K562 (cell line): ENCODE measurements around the gene DGKB. TPM values are rescaled to one million over a fixed set of nuclear protein-coding genes. Genes with fewer than 3 reads are reported as not detected.

ENCODE experiments used
- ATAC-seq: fragments of 200-7000 bp; cut with Tn5 transposase; 3 replicates; pipeline ENCODE4 v1.9.1; 2020; ENCODE audit warnings: moderate library complexity
- BruUV-seq: library from RNA; stranded (reverse); fragments of 400-500 nt; replicated peaks from 2 replicates; lab custom pipeline; 2021; lab: Mats Ljungman, UMichigan
- CTCF ChIA-PET: fragments of 300-600 bp; formaldehyde crosslinking; extraction: SDS; loops from one replicate; lab custom pipeline; 2021; ENCODE audit warnings: low intra/inter-chr PET ratio; lab: Yijun Ruan, JAX
- POLR2A ChIA-PET: fragments of 300-600, 350-650 bp; sonication (Branson Sonifier 250); formaldehyde crosslinking; extraction: SDS; loops from one replicate; lab custom pipeline; 2021; ENCODE audit warnings: antibody characterized with exemption, inconsistent platforms; lab: Yijun Ruan, JAX
- DNase-seq, 4 experiments: peaks; one replicate each; pipeline versions ENCODE4 v3.0.0 to v3.0.0-alpha.2; 2011 to 2018; ENCODE audit warnings: low spot score in 3 of 4, mixed read lengths in 3 of 4; ENCODE audit errors: extremely low read depth in 1 of 4
- FAIRE-seq: peaks from 2 replicates; lab custom pipeline; 2011; peaks lifted over from hg19 to GRCh38; lab: Jason Lieb, UNC
- H2AFZ ChIP-seq: 2 replicates; pipeline ENCODE4 v1.6.0; 2011; ENCODE audit warnings: low read depth, low read length, control low read depth, inconsistent platforms
- H3K27ac ChIP-seq: fragments of 200-600 bp; 3 replicates; pipeline ENCODE4 v1.8.0; 2011; ENCODE audit warnings: low read depth, mild to moderate bottlenecking, control low read depth, inconsistent platforms, low read length, moderate library complexity, mixed read lengths; ENCODE audit errors: extremely low read depth
- H3K27me3 ChIP-seq, 2 experiments: fragments of 300-600 bp in 1 of 2; 2 replicates in 1 of 2; 3 replicates in 1 of 2; pipeline versions ENCODE4 v1.6.0 to v1.8.0; 2011; ENCODE audit warnings: inconsistent platforms in 2 of 2, low read length in 2 of 2, mild to moderate bottlenecking in 1 of 2, mixed read lengths in 1 of 2, moderate library complexity in 1 of 2; ENCODE audit not compliant: control insufficient read depth in 2 of 2, insufficient read depth in 2 of 2
- H3K36me3 ChIP-seq: fragments of 300-600 bp; 3 replicates; pipeline ENCODE4 v1.8.0; 2011; ENCODE audit warnings: mild to moderate bottlenecking, low read length, inconsistent platforms; ENCODE audit not compliant: control insufficient read depth, insufficient read depth
- H3K4me1 ChIP-seq, 2 experiments: fragments of 200-600 bp in 1 of 2; replicated peaks in 1 of 2; 2 replicates in 1 of 2; 3 replicates in 1 of 2; pipeline versions ENCODE4 v1.5.1 to v1.8.0; 2011; ENCODE audit warnings: inconsistent platforms in 2 of 2, low read length in 2 of 2, mild to moderate bottlenecking in 1 of 2, mixed read lengths in 1 of 2, moderate library complexity in 1 of 2; ENCODE audit not compliant: control insufficient read depth in 2 of 2, insufficient read depth in 2 of 2
- H3K4me2 ChIP-seq: 2 replicates; pipeline ENCODE4 v1.6.1; 2011; ENCODE audit warnings: low read length, control low read depth, inconsistent platforms, mixed read lengths; ENCODE audit not compliant: insufficient read depth
- H3K4me3 ChIP-seq: fragments of 200-600 bp; sonication (generic), shearing (Covaris generic); 2 replicates; pipeline ENCODE4 v1.5.1; 2016; ENCODE audit warnings: control low read depth, inconsistent platforms
- H3K79me2 ChIP-seq: fragments of 200-600 bp; 3 replicates; pipeline ENCODE4 v1.8.0; 2011; ENCODE audit warnings: low read length, inconsistent platforms; ENCODE audit not compliant: control insufficient read depth, insufficient read depth
- H3K9ac ChIP-seq, 2 experiments: 2 replicates each; pipeline versions ENCODE4 v1.6.0 to v1.6.1; 2011; ENCODE audit warnings: low read depth in 2 of 2, low read length in 2 of 2, control low read depth in 1 of 2, inconsistent platforms in 1 of 2, mild to moderate bottlenecking in 1 of 2, mixed read lengths in 1 of 2; ENCODE audit not compliant: insufficient read depth in 1 of 2
- H3K9me1 ChIP-seq: one replicate; pipeline ENCODE4 v1.6.0; 2011; ENCODE audit warnings: inconsistent platforms, mild to moderate bottlenecking, low read length, moderate library complexity; ENCODE audit not compliant: control insufficient read depth, insufficient read depth
- H3K9me3 ChIP-seq: replicated peaks from 2 replicates; pipeline ENCODE4 v1.5.1; 2011; ENCODE audit warnings: low read depth, low read length, inconsistent platforms; ENCODE audit not compliant: control insufficient read depth, insufficient read depth
- H4K20me1 ChIP-seq: replicated peaks from 2 replicates; pipeline ENCODE4 v1.6.1; 2011; ENCODE audit warnings: low read length, inconsistent platforms, mixed read lengths; ENCODE audit not compliant: control insufficient read depth, insufficient read depth
- ARNT ChIP-seq, 2 experiments: fragments of 450-650 bp; IDR thresholded peaks; 2 replicates each; pipeline ENCODE4 v1.6.1; 2016; ENCODE audit warnings: mild to moderate bottlenecking in 1 of 2
- DDX20 ChIP-seq: fragments of 450-650 bp; IDR thresholded peaks from 2 replicates; pipeline ENCODE4 v1.6.1; 2016; ENCODE audit warnings: missing genetic modification characterization, low read depth, mild to moderate bottlenecking, missing compliant biosample characterization, moderate library complexity
- KAT8 ChIP-seq: fragments of 450-650 bp; IDR thresholded peaks from 2 replicates; pipeline ENCODE4 v1.6.1; 2016; ENCODE audit warnings: low read depth, mild to moderate bottlenecking
- KHSRP ChIP-seq: fragments of 450-650 bp; IDR thresholded peaks from 2 replicates; pipeline ENCODE4 v1.6.1; 2017
- LCOR ChIP-seq: sonication (generic); formaldehyde crosslinking; IDR thresholded peaks from 2 replicates; pipeline ENCODE4 v1.8.0; 2022; ENCODE audit warnings: mild to moderate bottlenecking, missing genetic modification reagents
- MBD2 ChIP-seq: sonication (generic); IDR thresholded peaks from 2 replicates; pipeline ENCODE4 v1.6.1; 2016; ENCODE audit warnings: low read depth, borderline replicate concordance
- NFATC3 ChIP-seq: fragments of 450-650 bp; IDR thresholded peaks from 2 replicates; pipeline ENCODE4 v1.6.1; 2017; ENCODE audit warnings: mild to moderate bottlenecking
- RBM14 ChIP-seq: fragments of 200-400 bp; formaldehyde crosslinking; IDR thresholded peaks from 2 replicates; pipeline ENCODE4 v1.6.1; 2018; ENCODE audit warnings: low read depth, mild to moderate bottlenecking, low read length, moderate library complexity, borderline replicate concordance; ENCODE audit not compliant: insufficient read depth
- TCF7 ChIP-seq: sonication (generic); IDR thresholded peaks from 2 replicates; pipeline ENCODE4 v1.6.1; 2016; ENCODE audit warnings: antibody characterized with exemption, borderline replicate concordance
- TEAD2 ChIP-seq: fragments of 450-650 bp; IDR thresholded peaks from 2 replicates; pipeline ENCODE4 v1.6.1; 2016; ENCODE audit warnings: missing genetic modification characterization, control low read depth, missing compliant biosample characterization
- U2AF1 ChIP-seq: fragments of 200-400 bp; formaldehyde crosslinking; optimal IDR thresholded peaks from 2 replicates; pipeline ENCODE3; 2017; ENCODE audit warnings: mild to moderate bottlenecking, low read depth, low read length, moderate library complexity
- XRCC4 ChIP-seq: IDR thresholded peaks from one replicate; pipeline ENCODE4 v1.6.1; 2011; ENCODE audit not compliant: insufficient read depth, insufficient read length; ENCODE audit errors: extremely low read depth
- ZBTB43 ChIP-seq: sonication (generic); formaldehyde crosslinking; IDR thresholded peaks from 2 replicates; pipeline ENCODE4 v1.8.0; 2023; ENCODE audit warnings: mild to moderate bottlenecking, missing genetic modification reagents
- ZFP1 ChIP-seq: fragments of 450-650 bp; formaldehyde crosslinking; IDR thresholded peaks from 2 replicates; pipeline ENCODE4 v1.4.0; 2020; ENCODE audit warnings: mild to moderate bottlenecking, mixed read lengths
- ZNF232 ChIP-seq: sonication (generic); formaldehyde crosslinking; IDR thresholded peaks from 2 replicates; pipeline ENCODE4 v1.8.0; 2022; ENCODE audit warnings: mild to moderate bottlenecking, missing genetic modification reagents
- ZNF347 ChIP-seq: fragments of 450-650 bp; formaldehyde crosslinking; IDR thresholded peaks from 2 replicates; pipeline ENCODE4 v1.4.0; 2020; ENCODE audit warnings: low read depth, mild to moderate bottlenecking, moderate library complexity
- WGBS: fragments of 100-300 bp; shearing (Covaris generic); methylation state at CpG from one replicate; pipeline ENCODE4 v1.1.6; 2016; ENCODE audit warnings: low coverage, mixed read lengths; ENCODE audit not compliant: insufficient coverage; ENCODE audit errors: missing lambda C conversion rate; 5-methylcytosine and 5-hydroxymethylcytosine counted together
- in situ Hi-C: fragments of 300-500 bp; cut with MboI; formaldehyde crosslinking; loops from 4 replicates; pipeline ENCODE4 v1.15.0; 2018; ENCODE audit warnings: inconsistent platforms, mixed read lengths
- intact Hi-C: fragments of 100-400 bp; cut with micrococcal nuclease; formaldehyde crosslinking; loops from 2 replicates; pipeline ENCODE4 v1.14.2; 2022
- polyA plus RNA-seq, 8 experiments: library from polyadenylated mRNA; depleted of rRNA in 4 of 8; stranded (reverse) in 5 of 8; unstranded in 3 of 8; fragments of >200 nt; fragmentation: Nextera tagmentation in 2 of 8; fragmentation: Illumina TruSeq in 1 of 8; extraction: Ambion mirVana in 2 of 8; extraction: Trizol in 1 of 8; gene quantifications; 2 replicates each; pipeline versions ENCODE4 v1.2.1 to v1.2.3, GENCODE V29; 2011 to 2014; ENCODE audit warnings: inconsistent platforms in 1 of 8, missing spikeins in 1 of 8
- total RNA-seq, 7 experiments: library from RNA; depleted of rRNA in 6 of 7; stranded (reverse); fragments of >200 nt in 6 of 7; fragmentation: Illumina TruSeq in 2 of 7; extraction: Trizol in 2 of 7; gene quantifications; 2 replicates each; pipeline versions ENCODE4 v1.2.1 to v1.2.3, GENCODE V29; 2011 to 2021; ENCODE audit warnings: low replicate concordance in 1 of 7
- TF ChIP-seq, protein P1 (sequence below): fragments of 200-800 bp; sonication (Bioruptor generic); IDR thresholded peaks from 2 replicates; pipeline ENCODE4 v1.6.1; 2017; ENCODE audit warnings: missing genetic modification characterization, missing compliant biosample characterization
- TF ChIP-seq, protein P2 (sequence below): fragments of 450-650 bp; IDR thresholded peaks from 2 replicates; pipeline ENCODE4 v1.6.1; 2016; ENCODE audit warnings: borderline replicate concordance

DGKB gene
- total and polyA plus RNA-seq, 9 of the 15 experiments (the other 6 are each of a cell fraction or from before 2014, with no cell fraction given): 0.01 TPM; not detected in 8

- in situ Hi-C loops: no loop called here
- DNase-seq (no peak), FAIRE-seq (no peak), ATAC-seq (no peak)
- H3K27me3 ChIP-seq: no peaks in the 10 kb centered on the region
- H3K27ac ChIP-seq: no peak overlapping the region
- BruUV-seq: no TSS peak
- no peak overlapping the region for H3K4me3 ChIP-seq
- H4K20me1 ChIP-seq: no peaks in the 10 kb centered on the region
- ChIA-PET POLR2A (no interaction called here), CTCF (interaction anchor here (0.7 kb wide), 1 partner anchor 192 kb away, joined by 3 read pairs; no protein-coding TSS in a partner anchor)
- intact Hi-C loops: no loop called here
- no peaks in the 10 kb centered on the region; the same call in 1 of the 2 replicates for H3K9me3 ChIP-seq
- 0% methylated on average over 2 of the region's 2 CpGs for WGBS
- H3K9me1 ChIP-seq: no peaks in the 10 kb centered on the region
- H3K4me2 ChIP-seq: no peak overlapping the region
- no peaks in the 10 kb centered on the region for H3K36me3 ChIP-seq
- H3K79me2 ChIP-seq: no peaks in the 10 kb centered on the region
- no peaks in the 10 kb centered on the region for H3K4me1 ChIP-seq
- TF ChIP-seq KAT8: no peak
- TF ChIP-seq, protein P1, sequence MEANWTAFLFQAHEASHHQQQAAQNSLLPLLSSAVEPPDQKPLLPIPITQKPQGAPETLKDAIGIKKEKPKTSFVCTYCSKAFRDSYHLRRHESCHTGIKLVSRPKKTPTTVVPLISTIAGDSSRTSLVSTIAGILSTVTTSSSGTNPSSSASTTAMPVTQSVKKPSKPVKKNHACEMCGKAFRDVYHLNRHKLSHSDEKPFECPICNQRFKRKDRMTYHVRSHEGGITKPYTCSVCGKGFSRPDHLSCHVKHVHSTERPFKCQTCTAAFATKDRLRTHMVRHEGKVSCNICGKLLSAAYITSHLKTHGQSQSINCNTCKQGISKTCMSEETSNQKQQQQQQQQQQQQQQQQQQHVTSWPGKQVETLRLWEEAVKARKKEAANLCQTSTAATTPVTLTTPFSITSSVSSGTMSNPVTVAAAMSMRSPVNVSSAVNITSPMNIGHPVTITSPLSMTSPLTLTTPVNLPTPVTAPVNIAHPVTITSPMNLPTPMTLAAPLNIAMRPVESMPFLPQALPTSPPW: no peak
- no peak for TF ChIP-seq TEAD2
- TF ChIP-seq LCOR (CRISPR knock-in tag): no peak
- no peak for TF ChIP-seq ZNF232 (CRISPR knock-in tag)
- no peak for TF ChIP-seq ZNF347 (CRISPR knock-in tag)
- no peak for TF ChIP-seq ZBTB43 (CRISPR knock-in tag)
- no peak for TF ChIP-seq RBM14
- TF ChIP-seq XRCC4: no peak
- TF ChIP-seq ZFP1 (CRISPR knock-in tag): no peak
- TF ChIP-seq TCF7: no peak
- TF ChIP-seq MBD2: no peak
- TF ChIP-seq, protein P2, sequence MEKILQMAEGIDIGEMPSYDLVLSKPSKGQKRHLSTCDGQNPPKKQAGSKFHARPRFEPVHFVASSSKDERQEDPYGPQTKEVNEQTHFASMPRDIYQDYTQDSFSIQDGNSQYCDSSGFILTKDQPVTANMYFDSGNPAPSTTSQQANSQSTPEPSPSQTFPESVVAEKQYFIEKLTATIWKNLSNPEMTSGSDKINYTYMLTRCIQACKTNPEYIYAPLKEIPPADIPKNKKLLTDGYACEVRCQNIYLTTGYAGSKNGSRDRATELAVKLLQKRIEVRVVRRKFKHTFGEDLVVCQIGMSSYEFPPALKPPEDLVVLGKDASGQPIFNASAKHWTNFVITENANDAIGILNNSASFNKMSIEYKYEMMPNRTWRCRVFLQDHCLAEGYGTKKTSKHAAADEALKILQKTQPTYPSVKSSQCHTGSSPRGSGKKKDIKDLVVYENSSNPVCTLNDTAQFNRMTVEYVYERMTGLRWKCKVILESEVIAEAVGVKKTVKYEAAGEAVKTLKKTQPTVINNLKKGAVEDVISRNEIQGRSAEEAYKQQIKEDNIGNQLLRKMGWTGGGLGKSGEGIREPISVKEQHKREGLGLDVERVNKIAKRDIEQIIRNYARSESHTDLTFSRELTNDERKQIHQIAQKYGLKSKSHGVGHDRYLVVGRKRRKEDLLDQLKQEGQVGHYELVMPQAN: no peak
- no peak for TF ChIP-seq KHSRP
- TF ChIP-seq U2AF1: no peak
- no peak for TF ChIP-seq DDX20
- no peak for TF ChIP-seq ARNT (IDR thresholded peaks at IDR 0.05)
- TF ChIP-seq NFATC3: no peak
- H3K9ac ChIP-seq: no peak overlapping the region
- H2AFZ ChIP-seq: no peak overlapping the region
These were observed 9.6 kb downstream of the DGKB start for GRCh38 chr7:14892961-14893360.
